BE2C (cell line): ENCODE data around the gene DDI2.

Experiments used
- DNase-seq: peaks from one replicate; pipeline ENCODE4 v3.0.0-alpha.2; 2020
- H3K27me3 ChIP-seq: fragments of 250-450 bp; sonication (Bioruptor Pico); 2 replicates; pipeline ENCODE4 v1.5.1; 2020; ENCODE audit warnings: mild to moderate bottlenecking
- H3K36me3 ChIP-seq: fragments of 250-450 bp; sonication (Bioruptor Pico); 2 replicates; pipeline ENCODE4 v1.5.1; 2020; ENCODE audit warnings: mild to moderate bottlenecking
- H3K4me1 ChIP-seq: fragments of 250-450 bp; sonication (Bioruptor Pico); 2 replicates; pipeline ENCODE4 v1.5.1; 2020
- H3K4me3 ChIP-seq: 2 replicates; pipeline ENCODE4 v1.5.1; 2011; ENCODE audit warnings: low read depth, low read length
- H3K9me3 ChIP-seq: fragments of 250-450 bp; sonication (Bioruptor Pico); 2 replicates; pipeline ENCODE4 v1.5.1; 2020
- CTCF ChIP-seq: IDR thresholded peaks from 2 replicates; pipeline ENCODE4 v1.5.1; 2012; ENCODE audit warnings: mild to moderate bottlenecking, low read depth, low read length

Gene DDI2

GRCh38 chr1:15685820-15686219 lies 68.6 kb downstream of the DDI2 start:
- H3K4me3 ChIP-seq, result peak overlapping the region; percentile 69; the same call in 1 of the 2 replicates
- no peaks in the 10 kb centered on the region for H3K4me1 ChIP-seq
- H3K27me3 ChIP-seq, result no peaks in the 10 kb centered on the region
- TF ChIP-seq CTCF, result no peak
- H3K9me3 ChIP-seq, result no peaks in the 10 kb centered on the region
- no peak for DNase-seq
- H3K36me3 ChIP-seq, result no peaks in the 10 kb centered on the region

- no peak for TF ChIP-seq CTCF
- Histone ChIP-seq H3K9me3 (no peaks in the 10 kb centered on the region), H3K36me3 (no peaks in the 10 kb centered on the region), H3K27me3 (no peaks in the 10 kb centered on the region), H3K4me1 (no peaks in the 10 kb centered on the region), H3K4me3 (no peak overlapping the region)
- DNase-seq, result no peak
These were observed 70.2 kb downstream of the DDI2 start for GRCh38 chr1:15687446-15687845.

- TF ChIP-seq CTCF, result no peak
- Histone ChIP-seq H3K9me3 (no peaks in the 10 kb centered on the region), H3K4me3 (no peak overlapping the region), H3K36me3 (no peaks in the 10 kb centered on the region), H3K27me3 (no peaks in the 10 kb centered on the region), H3K4me1 (no peaks in the 10 kb centered on the region)
- DNase-seq, result no peak
These were observed 73.1 kb downstream of the DDI2 start for GRCh38 chr1:15690317-15690716.

GRCh38 chr1:15691434-15692032 lies 74.3 kb downstream of the DDI2 start:
- TF ChIP-seq CTCF, result no peak
- Histone ChIP-seq H3K36me3 (no peaks in the 10 kb centered on the region), H3K27me3 (no peaks in the 10 kb centered on the region), H3K4me3 (no peak overlapping the region), H3K9me3 (no peaks in the 10 kb centered on the region), H3K4me1 (no peaks in the 10 kb centered on the region)
- no peak for DNase-seq

GRCh38 chr1:15692121-15692682 lies 74.9 kb downstream of the DDI2 start:
- Histone ChIP-seq H3K4me3 (no peak overlapping the region), H3K27me3 (no peaks in the 10 kb centered on the region), H3K4me1 (no peaks in the 10 kb centered on the region), H3K9me3 (no peaks in the 10 kb centered on the region), H3K36me3 (no peaks in the 10 kb centered on the region)
- no peak for DNase-seq
- no peak for TF ChIP-seq CTCF

- no peak for DNase-seq
- no peak for TF ChIP-seq CTCF
- no peak overlapping the region for H3K4me3 ChIP-seq
- no peaks in the 10 kb centered on the region for H3K4me1 ChIP-seq
- no peaks in the 10 kb centered on the region for H3K27me3 ChIP-seq
- no peaks in the 10 kb centered on the region for H3K36me3 ChIP-seq
- H3K9me3 ChIP-seq, result no peaks in the 10 kb centered on the region
These were observed 76.1 kb downstream of the DDI2 start for GRCh38 chr1:15693371-15693770.
